CD14-positive monocyte (primary cell): Measurements from ENCODE around the gene CDH4. TPM values are rescaled to one million over a fixed set of nuclear protein-coding genes. Genes with fewer than 3 reads are reported as not detected.

Source experiments
- DNase-seq, 3 donors: peaks; one replicate each; pipeline ENCODE4 v3.0.0-alpha.2; 2011 to 2022
- H2AFZ ChIP-seq: 2 replicates; pipeline ENCODE4 v1.6.0; 2012; ENCODE audit warnings: mild to moderate bottlenecking, low read depth, low read length, inconsistent platforms; ENCODE audit not compliant: insufficient read depth, poor library complexity, severe bottlenecking
- H3K27ac ChIP-seq, 2 donors: 1 replicate in 1 of 2; 2 replicates in 1 of 2; pipeline ENCODE4 v1.5.1; 2012 to 2013; ENCODE audit warnings: low read length in 2 of 2, control low read depth in 1 of 2, inconsistent platforms in 1 of 2, low read depth in 1 of 2, mild to moderate bottlenecking in 1 of 2
- H3K27me3 ChIP-seq, 2 donors: one replicate each; pipeline versions ENCODE4 v1.6.0 to v1.6.1; 2011 to 2013; ENCODE audit warnings: low read length in 2 of 2; ENCODE audit not compliant: control insufficient read depth in 2 of 2, insufficient read depth in 2 of 2
- H3K36me3 ChIP-seq, 2 donors: replicated peaks in 1 of 2; 1 replicate in 1 of 2; 2 replicates in 1 of 2; pipeline versions ENCODE4 v1.5.1 to v1.6.1; 2012 to 2013; ENCODE audit warnings: low read length in 2 of 2, control low read depth in 1 of 2, inconsistent platforms in 1 of 2, mild to moderate bottlenecking in 1 of 2; ENCODE audit not compliant: insufficient read depth in 2 of 2, control insufficient read depth in 1 of 2
- H3K4me1 ChIP-seq, 2 donors: 1 replicate in 1 of 2; 2 replicates in 1 of 2; pipeline versions ENCODE4 v1.5.1 to v1.6.1; 2012 to 2013; ENCODE audit warnings: low read length in 2 of 2, control low read depth in 1 of 2, inconsistent platforms in 1 of 2, mild to moderate bottlenecking in 1 of 2, moderate library complexity in 1 of 2; ENCODE audit not compliant: insufficient read depth in 2 of 2, control insufficient read depth in 1 of 2
- H3K4me2 ChIP-seq: replicated peaks from 2 replicates; pipeline ENCODE3; 2012; ENCODE audit warnings: low read length, moderate library complexity, mild to moderate bottlenecking; ENCODE audit not compliant: poor library complexity, severe bottlenecking; ENCODE audit errors: extremely low read depth
- H3K4me3 ChIP-seq, 3 experiments: fragments of 200-600 bp in 1 of 3; sonication (generic) in 1 of 3; replicated peaks in 1 of 3; 1 replicate in 2 of 3; 2 replicates in 1 of 3; pipeline ENCODE4 v1.5.1; 2011 to 2013; ENCODE audit warnings: low read length in 3 of 3, mild to moderate bottlenecking in 3 of 3, control low read depth in 2 of 3, low read depth in 2 of 3, inconsistent platforms in 1 of 3, moderate library complexity in 1 of 3
- H3K79me2 ChIP-seq: 2 replicates; pipeline ENCODE4 v1.6.0; 2012; ENCODE audit warnings: mild to moderate bottlenecking, control low read depth, inconsistent platforms, low read length, moderate library complexity; ENCODE audit not compliant: insufficient read depth
- H3K9ac ChIP-seq: 2 replicates; pipeline ENCODE4 v1.6.0; 2017; ENCODE audit warnings: low read length, mild to moderate bottlenecking; ENCODE audit not compliant: insufficient read depth, poor library complexity, severe bottlenecking
- H3K9me3 ChIP-seq, 2 donors: replicated peaks in 1 of 2; 1 replicate in 1 of 2; 2 replicates in 1 of 2; pipeline versions ENCODE4 v1.5.1 to v1.6.1; 2012 to 2013; ENCODE audit warnings: low read length in 2 of 2, control low read depth in 1 of 2; ENCODE audit not compliant: control insufficient read depth in 1 of 2, insufficient read depth in 1 of 2
- H4K20me1 ChIP-seq: 2 replicates; pipeline ENCODE4 v1.6.0; 2012; ENCODE audit warnings: mild to moderate bottlenecking, low read length, control low read depth, moderate library complexity; ENCODE audit not compliant: insufficient read depth
- H3K27ac Mint-ChIP-seq, 7 donors: one replicate each; pipeline ENCODE4 v1.8.0; 2020; ENCODE audit warnings: mild to moderate bottlenecking in 7 of 7, mixed read lengths in 7 of 7, moderate library complexity in 6 of 7, inconsistent platforms in 2 of 7
- H3K27me3 Mint-ChIP-seq, 3 donors: one replicate each; pipeline ENCODE4 v1.8.0; 2021 to 2022; ENCODE audit warnings: low read depth in 3 of 3, mild to moderate bottlenecking in 3 of 3, mixed read lengths in 3 of 3, moderate library complexity in 3 of 3, inconsistent platforms in 1 of 3
- H3K36me3 Mint-ChIP-seq, 2 donors: one replicate each; pipeline ENCODE4 v1.8.0; 2020; ENCODE audit warnings: mixed read lengths in 2 of 2, inconsistent platforms in 1 of 2, mild to moderate bottlenecking in 1 of 2
- H3K4me1 Mint-ChIP-seq: one replicate; pipeline ENCODE4 v1.8.0; 2020; ENCODE audit warnings: mild to moderate bottlenecking, mixed read lengths
- H3K4me3 Mint-ChIP-seq, 2 donors: one replicate each; pipeline ENCODE4 v1.8.0; 2020; ENCODE audit warnings: mild to moderate bottlenecking in 2 of 2, mixed read lengths in 2 of 2, moderate library complexity in 1 of 2
- H3K9me3 Mint-ChIP-seq, 7 donors: one replicate each; pipeline ENCODE4 v1.8.0; 2020 to 2022; ENCODE audit warnings: mixed read lengths in 7 of 7, mild to moderate bottlenecking in 6 of 7, moderate library complexity in 6 of 7, inconsistent platforms in 2 of 7
- WGBS: methylation state at CpG from one replicate; pipeline ENCODE4 v1.1.5; 2013; ENCODE audit warnings: missing lambda C conversion rate; ENCODE audit not compliant: insufficient coverage; 5-methylcytosine and 5-hydroxymethylcytosine counted together
- intact Hi-C, 2 donors: fragments of 100-400 bp; cut with micrococcal nuclease; formaldehyde crosslinking; loops; one replicate each; pipeline versions ENCODE4 v1.15.0 to v1.15.1; 2023
- polyA plus RNA-seq, 3 donors: library from polyadenylated mRNA; depleted of rRNA in 1 of 3; unstranded in 2 of 3; stranded (reverse) in 1 of 3; fragments of 300-500 nt in 2 of 3; fragments of >200 nt in 1 of 3; fragmentation: Illumina TruSeq in 2 of 3; gene quantifications; 1 replicate in 2 of 3; 2 replicates in 1 of 3; pipeline ENCODE4 v1.2.3, GENCODE V29; 2012 to 2021
- TF ChIP-seq, protein P1 (sequence below): fragments of 200-600 bp; IDR thresholded peaks from one replicate; pipeline ENCODE4 v1.8.0; 2022; ENCODE audit warnings: antibody characterized with exemption, mild to moderate bottlenecking

Gene CDH4
- polyA plus RNA-seq, 3 donors, result not detected

DNA sequence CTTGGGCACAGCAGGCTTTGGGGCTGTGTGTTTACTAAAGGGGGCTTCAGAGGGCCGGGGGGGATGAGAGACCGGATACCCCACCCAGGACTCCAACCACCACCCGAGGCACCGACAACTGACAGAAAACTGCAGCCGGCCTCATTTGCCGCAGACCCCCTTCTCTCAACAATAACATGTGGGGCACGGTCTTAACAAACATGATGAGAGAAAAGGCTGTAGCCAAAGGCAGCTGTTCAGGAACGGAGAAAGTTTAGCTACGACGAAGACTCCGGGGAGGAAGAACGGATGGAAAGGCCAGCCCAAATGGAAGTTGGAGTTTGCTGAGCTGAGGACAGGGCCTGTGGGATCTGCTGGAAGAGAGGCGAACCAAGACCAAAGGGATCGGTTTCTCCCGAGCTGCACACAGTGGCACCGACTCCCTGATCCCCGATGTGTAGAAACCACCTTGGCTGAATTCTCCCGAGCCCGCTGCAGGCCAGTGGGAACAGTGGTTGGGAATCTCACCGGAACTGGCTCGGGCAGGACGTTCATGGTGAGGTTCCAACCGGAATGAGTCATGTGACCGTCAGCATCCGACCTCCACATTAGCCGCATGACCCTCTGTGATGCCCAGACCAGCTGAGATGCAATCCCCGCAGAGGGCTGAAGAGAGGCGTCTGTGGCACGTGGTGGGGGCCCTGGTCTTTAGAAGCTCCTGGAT is 454.3 kb downstream of the CDH4 start:
- Mint-ChIP-seq H3K27me3 (peaks cover 0 to 2% (median 1%) of the 10 kb centered on the region in 3 donors), H3K9me3 (peaks cover 0 to 81% (median 65%) of the 10 kb centered on the region in 7 donors), H3K27ac (no peak overlapping the region), H3K4me1 (no peaks in the 10 kb centered on the region), H3K4me3 (no peak overlapping the region), H3K36me3 (no peaks in the 10 kb centered on the region)
- no peaks in the 10 kb centered on the region for H4K20me1 ChIP-seq
- no peaks in the 10 kb centered on the region for H3K27me3 ChIP-seq
- TF ChIP-seq, protein P1, sequence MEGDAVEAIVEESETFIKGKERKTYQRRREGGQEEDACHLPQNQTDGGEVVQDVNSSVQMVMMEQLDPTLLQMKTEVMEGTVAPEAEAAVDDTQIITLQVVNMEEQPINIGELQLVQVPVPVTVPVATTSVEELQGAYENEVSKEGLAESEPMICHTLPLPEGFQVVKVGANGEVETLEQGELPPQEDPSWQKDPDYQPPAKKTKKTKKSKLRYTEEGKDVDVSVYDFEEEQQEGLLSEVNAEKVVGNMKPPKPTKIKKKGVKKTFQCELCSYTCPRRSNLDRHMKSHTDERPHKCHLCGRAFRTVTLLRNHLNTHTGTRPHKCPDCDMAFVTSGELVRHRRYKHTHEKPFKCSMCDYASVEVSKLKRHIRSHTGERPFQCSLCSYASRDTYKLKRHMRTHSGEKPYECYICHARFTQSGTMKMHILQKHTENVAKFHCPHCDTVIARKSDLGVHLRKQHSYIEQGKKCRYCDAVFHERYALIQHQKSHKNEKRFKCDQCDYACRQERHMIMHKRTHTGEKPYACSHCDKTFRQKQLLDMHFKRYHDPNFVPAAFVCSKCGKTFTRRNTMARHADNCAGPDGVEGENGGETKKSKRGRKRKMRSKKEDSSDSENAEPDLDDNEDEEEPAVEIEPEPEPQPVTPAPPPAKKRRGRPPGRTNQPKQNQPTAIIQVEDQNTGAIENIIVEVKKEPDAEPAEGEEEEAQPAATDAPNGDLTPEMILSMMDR, result no peak
- H3K4me2 ChIP-seq, result no peak overlapping the region
- no peak overlapping the region for H3K9ac ChIP-seq
- no peaks in the 10 kb centered on the region for H3K36me3 ChIP-seq
- no peak overlapping the region for H2AFZ ChIP-seq
- intact Hi-C loops, result no loop called here
- H3K79me2 ChIP-seq, result no peaks in the 10 kb centered on the region
- H3K27ac ChIP-seq, result no peak overlapping the region
- DNase-seq, result no peak
- H3K9me3 ChIP-seq, result peaks cover 2 to 99% of the 10 kb centered on the region in 2 donors
- 94% methylated on average over 26 of the region's 29 CpGs for WGBS
- H3K4me1 ChIP-seq, result no peaks in the 10 kb centered on the region
- no peak overlapping the region for H3K4me3 ChIP-seq

DNA sequence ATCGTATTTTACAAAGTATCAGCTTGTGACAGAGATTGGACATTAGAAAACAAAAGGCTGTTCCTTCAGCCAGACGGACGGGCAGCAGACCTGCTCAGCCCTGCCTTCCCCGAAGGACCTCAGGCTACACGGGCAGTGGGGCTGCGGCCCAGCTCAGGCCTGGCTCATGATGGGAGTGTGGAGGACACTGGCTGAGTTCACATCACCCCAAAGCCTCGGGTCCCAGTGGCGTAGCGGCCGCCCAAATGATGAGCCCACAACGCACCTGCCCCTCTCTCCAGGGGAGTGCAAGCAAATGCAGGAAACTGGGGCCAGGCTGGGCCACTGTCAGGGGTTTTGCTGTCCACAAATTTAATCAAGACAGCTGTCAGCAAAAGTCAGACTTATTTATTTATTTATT is 456.8 kb downstream of the CDH4 start:
- WGBS, result 95% methylated on average over 11 of the region's 11 CpGs
- peaks cover 0 to 3% (median 2%) of the 10 kb centered on the region in 3 donors for H3K27me3 Mint-ChIP-seq

More for the DNA sequence above, 456.8 kb downstream of the CDH4 start:
- no peak overlapping the region for H3K27ac ChIP-seq
- no peak overlapping the region for H3K27ac Mint-ChIP-seq
- H3K4me2 ChIP-seq, result no peak overlapping the region
- no peaks in the 10 kb centered on the region for H3K36me3 ChIP-seq
- TF ChIP-seq, protein P1, result no peak
- peaks cover 7 to 100% of the 10 kb centered on the region in 2 donors for H3K9me3 ChIP-seq
- no peaks in the 10 kb centered on the region for H3K79me2 ChIP-seq
- no peak overlapping the region for H3K4me3 Mint-ChIP-seq
- no peak overlapping the region for H3K4me3 ChIP-seq
- DNase-seq, result no peak
- H3K27me3 ChIP-seq, result no peaks in the 10 kb centered on the region
- peaks cover 0 to 86% (median 72%) of the 10 kb centered on the region in 7 donors for H3K9me3 Mint-ChIP-seq
- no peak overlapping the region for H3K9ac ChIP-seq
- H2AFZ ChIP-seq, result no peak overlapping the region
- intact Hi-C loops, result no loop called here
- no peaks in the 10 kb centered on the region for H3K36me3 Mint-ChIP-seq
- no peaks in the 10 kb centered on the region for H4K20me1 ChIP-seq
- no peaks in the 10 kb centered on the region for H3K4me1 Mint-ChIP-seq
- H3K4me1 ChIP-seq, result no peaks in the 10 kb centered on the region
